ENCODE measurements around the gene CLEC4D. TPM values are rescaled to one million over a fixed set of nuclear protein-coding genes. Genes with fewer than 3 reads are reported as not detected.
"Not testable (repeated sequence)": the region's sequence is repeated elsewhere in the genome, so short reads cannot be mapped to it uniquely, and the experiment has no call there.

The CLEC4D gene
- polyA plus RNA-seq, 1 of the 3 experiments (the other 2 are of a cell fraction) = not detected

GRCh38 chr12:8532045-8532444, 18.7 kb downstream of the CLEC4D start (continued):
- TF ChIP-seq RAD21 (IDR thresholded peaks at IDR 0.05; ENCODE audit: low read length) = no peak

GRCh38 chr12:8537820-8538219, 24.5 kb downstream of the CLEC4D start:
- DNase-seq; H3F3A ChIP-seq (replicated peaks; ENCODE audit: insufficient read depth); H4K20me1 ChIP-seq (ENCODE audit: insufficient read depth); H3K4me1 ChIP-seq (ENCODE audit: control insufficient read depth in 1 of 2, insufficient read depth in 2 of 2, low read depth in 1 of 2, low read length in 1 of 2); H3K9me3 ChIP-seq; H2AFZ ChIP-seq (ENCODE audit: low read depth); CTCF ChIA-PET; H3K9ac ChIP-seq; H3K79me2 ChIP-seq (ENCODE audit: insufficient read depth); H3K4me3 ChIP-seq (ENCODE audit: low read depth in 2 of 2, low read length in 1 of 2); H3K27ac ChIP-seq (ENCODE audit: low read depth in 2 of 2, low read length in 1 of 2); POLR2A ChIA-PET; H3K9me2 ChIP-seq; H3K36me3 ChIP-seq (replicated peaks in 1 of 2; ENCODE audit: control insufficient read depth in 1 of 2, insufficient read depth in 2 of 2, low read length in 1 of 2); H3K4me2 ChIP-seq: not testable (repeated sequence)
- WGBS (ENCODE audit: low lambda C conversion rate) = 11% methylated on average over 13 of the region's 16 CpGs
- TF ChIP-seq CTCF (IDR thresholded peaks at IDR 0.05) = peak; percentile 42; the same call in 1 of the 2 replicates
- H3K27me3 ChIP-seq (ENCODE audit: insufficient read depth) = peaks cover 11% of the 10 kb centered on the region; the same call in 1 of the 2 replicates

GRCh38 chr12:8540831-8541230, 27.5 kb downstream of the CLEC4D start, which contains the start of gene CLEC4E:
Gene CLEC4E, minus strand, starts transcription at chr12:8540905. Its CDS starts 108 bp downstream, at chr12:8540797.
- H3F3A ChIP-seq (replicated peaks; ENCODE audit: insufficient read depth); H3K36me3 ChIP-seq (replicated peaks in 1 of 2; ENCODE audit: control insufficient read depth in 1 of 2, insufficient read depth in 2 of 2, low read length in 1 of 2); H2AFZ ChIP-seq (ENCODE audit: low read depth); H3K9me2 ChIP-seq; POLR2A ChIA-PET; H3K4me2 ChIP-seq; DNase-seq; H3K27ac ChIP-seq (ENCODE audit: low read depth in 2 of 2, low read length in 1 of 2); H3K27me3 ChIP-seq (ENCODE audit: insufficient read depth); H3K4me3 ChIP-seq (ENCODE audit: low read depth in 2 of 2, low read length in 1 of 2); H3K79me2 ChIP-seq (ENCODE audit: insufficient read depth); H3K9ac ChIP-seq; H3K4me1 ChIP-seq (ENCODE audit: control insufficient read depth in 1 of 2, insufficient read depth in 2 of 2, low read depth in 1 of 2, low read length in 1 of 2); H4K20me1 ChIP-seq (ENCODE audit: insufficient read depth); H3K9me3 ChIP-seq: not testable (repeated sequence)
- WGBS (ENCODE audit: low lambda C conversion rate) = 15% methylated on average over 4 of the region's 4 CpGs
- CTCF ChIA-PET = interaction anchor here (1.2 kb wide), 1 partner anchor 144 kb away, joined by 3 read pairs; no protein-coding TSS in a partner anchor

GRCh38 chr12:8541562-8541961, 28.3 kb downstream of the CLEC4D start:
- WGBS (ENCODE audit: low lambda C conversion rate) = 48% methylated on average over 10 of the region's 10 CpGs
- H3K9me3 ChIP-seq = no peaks in the 10 kb centered on the region
- POLR2A ChIA-PET = no interaction called here

More at GRCh38 chr12:8541562-8541961, 28.3 kb downstream of the CLEC4D start:
- Histone ChIP-seq H3K9ac (no peak overlapping the region), H3K27me3 (ENCODE audit: insufficient read depth) (no peaks in the 10 kb centered on the region; the same call in 1 of the 2 replicates), H3F3A (replicated peaks; ENCODE audit: insufficient read depth) (no peaks in the 10 kb centered on the region), H3K27ac (ENCODE audit: low read depth in 2 of 2, low read length in 1 of 2) (no peak overlapping the region), H3K9me2 (no peaks in the 10 kb centered on the region), H3K4me3 (ENCODE audit: low read depth in 2 of 2, low read length in 1 of 2) (no peak overlapping the region), H4K20me1 (ENCODE audit: insufficient read depth) (no peaks in the 10 kb centered on the region), H3K4me2 (no peak overlapping the region), H3K79me2 (ENCODE audit: insufficient read depth) (no peaks in the 10 kb centered on the region), H3K4me1 (ENCODE audit: control insufficient read depth in 1 of 2, insufficient read depth in 2 of 2, low read depth in 1 of 2, low read length in 1 of 2) (no peaks in the 10 kb centered on the region), H3K36me3 (replicated peaks in 1 of 2; ENCODE audit: control insufficient read depth in 1 of 2, insufficient read depth in 2 of 2, low read length in 1 of 2) (no peaks in the 10 kb centered on the region), H2AFZ (ENCODE audit: low read depth) (no peak overlapping the region)
- TF ChIP-seq EP300 (IDR thresholded peaks at IDR 0.05; ENCODE audit: borderline replicate concordance in 1 of 2, low read depth in 1 of 2, low read length in 1 of 2) = no peak
- no peak for TF ChIP-seq TAF1 (IDR thresholded peaks at IDR 0.05; ENCODE audit: borderline replicate concordance, low read depth, low read length)
- TF ChIP-seq MXI1 (IDR thresholded peaks at IDR 0.05; ENCODE audit: low read depth, low read length) = no peak
- TF ChIP-seq YY1 (IDR thresholded peaks at IDR 0.05; ENCODE audit: low read depth) = no peak
- TF ChIP-seq EZH2phosphoT487 (IDR thresholded peaks at IDR 0.05; ENCODE audit: borderline replicate concordance, low read depth) = no peak
- TF ChIP-seq FOXJ3 (CRISPR knock-in tag; IDR thresholded peaks at IDR 0.05) = no peak
- no peak for TF ChIP-seq NFIC (IDR thresholded peaks at IDR 0.05; ENCODE audit: borderline replicate concordance)
- no peak for TF ChIP-seq SIN3A (IDR thresholded peaks at IDR 0.05; ENCODE audit: borderline replicate concordance, low read depth, low read length)
- TF ChIP-seq MEF2A (IDR thresholded peaks at IDR 0.05; ENCODE audit: borderline replicate concordance, low read depth) = no peak
- DNase-seq = no peak
- CTCF ChIA-PET = interaction anchor here (0.6 to 1.5 kb wide), 3 partner anchors 45 to 105 kb away, joined by 3 to 4 read pairs (median 3); no protein-coding TSS in a partner anchor

Data from SK-N-SH (cell line).